WERI-Rb-1 (cell line): Measurements from ENCODE around the gene RAI2.
A peak's percentile ranks its signal among the peaks of the same experiment; 100 is the strongest.

ENCODE experiments used
- DNase-seq: peaks from one replicate; pipeline ENCODE4 v3.0.0-alpha.2; 2020
- H3K27ac ChIP-seq: fragments of 250-450 bp; sonication (Bioruptor Pico); 2 replicates; pipeline ENCODE4 v1.5.1; 2020; ENCODE audit warnings: mild to moderate bottlenecking, moderate library complexity
- H3K27me3 ChIP-seq: fragments of 250-450 bp; sonication (Bioruptor Pico); 2 replicates; pipeline ENCODE4 v1.5.1; 2021; ENCODE audit warnings: mild to moderate bottlenecking, low read depth, moderate library complexity; ENCODE audit not compliant: insufficient read depth, severe bottlenecking
- H3K36me3 ChIP-seq: fragments of 250-450 bp; sonication (Bioruptor Pico); 2 replicates; pipeline ENCODE4 v1.5.1; 2020; ENCODE audit warnings: mild to moderate bottlenecking, moderate library complexity
- H3K4me3 ChIP-seq: 2 replicates; pipeline ENCODE4 v1.5.1; 2011; ENCODE audit warnings: low read depth, mild to moderate bottlenecking, control low read depth, low read length
- H3K9me3 ChIP-seq: fragments of 250-450 bp; sonication (Bioruptor Pico); 2 replicates; pipeline ENCODE4 v1.5.1; 2021; ENCODE audit warnings: mild to moderate bottlenecking, moderate library complexity; ENCODE audit not compliant: severe bottlenecking
- CTCF ChIP-seq: IDR thresholded peaks from 2 replicates; pipeline ENCODE4 v1.5.1; 2011; ENCODE audit warnings: low read depth, mild to moderate bottlenecking, control low read depth, inconsistent platforms, low read length

The RAI2 gene

GRCh38 chrX:17839269-17839668 is 21.8 kb downstream of the RAI2 start:
- Histone ChIP-seq H3K36me3 (no peaks in the 10 kb centered on the region), H3K4me3 (no peak overlapping the region), H3K27me3 (peaks cover 59% of the 10 kb centered on the region), H3K27ac (no peak overlapping the region), H3K9me3 (no peaks in the 10 kb centered on the region)
- DNase-seq, result no peak
- TF ChIP-seq CTCF, result 0 out of 2 replicates have a peak, but pooled peaks have one; percentile 9

GRCh38 chrX:17836830-17837229 is 24.3 kb downstream of the RAI2 start:
- Histone ChIP-seq H3K27ac (no peak overlapping the region), H3K36me3 (no peaks in the 10 kb centered on the region), H3K9me3 (no peaks in the 10 kb centered on the region), H3K4me3 (no peak overlapping the region), H3K27me3 (peaks cover 53% of the 10 kb centered on the region)
- no peak for DNase-seq
- no peak for TF ChIP-seq CTCF

GRCh38 chrX:17833954-17834353 is 27.1 kb downstream of the RAI2 start:
- no peak for DNase-seq
- Histone ChIP-seq H3K27me3 (peaks cover 47% of the 10 kb centered on the region), H3K36me3 (no peaks in the 10 kb centered on the region), H3K4me3 (no peak overlapping the region), H3K27ac (no peak overlapping the region), H3K9me3 (no peaks in the 10 kb centered on the region)
- TF ChIP-seq CTCF, result no peak

GRCh38 chrX:17831255-17831654 is 29.8 kb downstream of the RAI2 start:
- Histone ChIP-seq H3K36me3 (no peaks in the 10 kb centered on the region), H3K27me3 (peaks cover 36% of the 10 kb centered on the region), H3K9me3 (no peaks in the 10 kb centered on the region), H3K27ac (no peak overlapping the region), H3K4me3 (no peak overlapping the region)
- DNase-seq, result no peak
- no peak for TF ChIP-seq CTCF

GRCh38 chrX:17830211-17830610 is 30.9 kb downstream of the RAI2 start:
- Histone ChIP-seq H3K9me3 (no peaks in the 10 kb centered on the region), H3K36me3 (no peaks in the 10 kb centered on the region), H3K4me3 (no peak overlapping the region), H3K27ac (no peak overlapping the region), H3K27me3 (peaks cover 29% of the 10 kb centered on the region)
- no peak for TF ChIP-seq CTCF
- no peak for DNase-seq

GRCh38 chrX:17829566-17829965 is 31.5 kb downstream of the RAI2 start:
- Histone ChIP-seq H3K4me3 (no peak overlapping the region), H3K27me3 (peaks cover 22% of the 10 kb centered on the region), H3K9me3 (no peaks in the 10 kb centered on the region), H3K36me3 (no peaks in the 10 kb centered on the region), H3K27ac (no peak overlapping the region)
- no peak for TF ChIP-seq CTCF
- no peak for DNase-seq
